Measurements from ENCODE around the gene RBPJL.

The RBPJL gene

GRCh38 chr20:45343532-45344167, 37.0 kb downstream of the RBPJL start:
- H3K36me3 ChIP-seq (ENCODE audit: control insufficient read depth, insufficient read depth, low read length) = no peaks in the 10 kb centered on the region
- peaks cover 57% of the 10 kb centered on the region for H3K4me1 ChIP-seq
- H3K9ac ChIP-seq = no peak overlapping the region
- no peaks in the 10 kb centered on the region for H3K9me3 ChIP-seq (ENCODE audit: control insufficient read depth, low read length)
- no peaks in the 10 kb centered on the region for H3K27me3 ChIP-seq (ENCODE audit: control insufficient read depth, insufficient read depth, low read length)
- TF ChIP-seq CTCF (IDR thresholded peaks at IDR 0.05) = no peak
- H3K27ac ChIP-seq = peak overlapping the region; percentile 95
- H3K4me2 ChIP-seq (ENCODE audit: low read length) = peak overlapping the region; percentile 29
- H3K79me2 ChIP-seq = peaks cover 4% of the 10 kb centered on the region
- H2AFZ ChIP-seq = no peak overlapping the region
- no peak overlapping the region for H3K4me3 ChIP-seq (ENCODE audit: low read depth, low read length)

- TF ChIP-seq CTCF (IDR thresholded peaks at IDR 0.05) = no peak
- no peak overlapping the region for H3K4me3 ChIP-seq (ENCODE audit: low read depth, low read length)
- H3K9ac ChIP-seq = no peak overlapping the region
- no peaks in the 10 kb centered on the region for H3K36me3 ChIP-seq (ENCODE audit: control insufficient read depth, insufficient read depth, low read length)
- H3K79me2 ChIP-seq = no peaks in the 10 kb centered on the region
- H3K27me3 ChIP-seq (ENCODE audit: control insufficient read depth, insufficient read depth, low read length) = no peaks in the 10 kb centered on the region
- no peaks in the 10 kb centered on the region for H3K9me3 ChIP-seq (ENCODE audit: control insufficient read depth, low read length)
- H3K27ac ChIP-seq = no peak overlapping the region
- H3K4me2 ChIP-seq (ENCODE audit: low read length) = peak overlapping the region; percentile 10
- no peak overlapping the region for H2AFZ ChIP-seq
- peaks cover 56% of the 10 kb centered on the region for H3K4me1 ChIP-seq
These were observed 37.7 kb downstream of the RBPJL start for GRCh38 chr20:45344168-45344860.

- no peak for TF ChIP-seq CTCF (IDR thresholded peaks at IDR 0.05)
- Histone ChIP-seq H3K4me3 (ENCODE audit: low read depth, low read length) (peak overlapping the region; percentile 23), H3K9ac (no peak overlapping the region), H3K79me2 (no peaks in the 10 kb centered on the region), H3K27ac (no peak overlapping the region), H2AFZ (no peak overlapping the region), H3K9me3 (ENCODE audit: control insufficient read depth, low read length) (no peaks in the 10 kb centered on the region), H3K4me2 (ENCODE audit: low read length) (peak overlapping the region; percentile 28), H3K4me1 (peaks cover 50% of the 10 kb centered on the region), H3K27me3 (ENCODE audit: control insufficient read depth, insufficient read depth, low read length) (no peaks in the 10 kb centered on the region), H3K36me3 (ENCODE audit: control insufficient read depth, insufficient read depth, low read length) (no peaks in the 10 kb centered on the region)
These were observed 38.7 kb downstream of the RBPJL start for GRCh38 chr20:45345104-45345936.

- Histone ChIP-seq H3K27ac (no peak overlapping the region), H3K4me1 (peaks cover 42% of the 10 kb centered on the region), H2AFZ (no peak overlapping the region), H3K79me2 (no peaks in the 10 kb centered on the region), H3K4me2 (ENCODE audit: low read length) (peak overlapping the region; percentile 28), H3K9me3 (ENCODE audit: control insufficient read depth, low read length) (no peaks in the 10 kb centered on the region), H3K4me3 (ENCODE audit: low read depth, low read length) (peak overlapping the region; percentile 75), H3K27me3 (ENCODE audit: control insufficient read depth, insufficient read depth, low read length) (no peaks in the 10 kb centered on the region), H3K9ac (no peak overlapping the region), H3K36me3 (ENCODE audit: control insufficient read depth, insufficient read depth, low read length) (no peaks in the 10 kb centered on the region)
- no peak for TF ChIP-seq CTCF (IDR thresholded peaks at IDR 0.05)
These were observed 39.7 kb downstream of the RBPJL start for GRCh38 chr20:45346291-45346718.

Measured in parathyroid adenoma (tissue), 2 donors.